UCSD-AML1 (cell line): ENCODE data around the gene OSBPL6.
"Not testable (repeated sequence)": the region's sequence is repeated elsewhere in the genome, so short reads cannot be mapped to it uniquely, and the experiment has no call there.

Source experiments
- DNase-seq: peaks from one replicate; lab custom pipeline; 2025; ENCODE audit not compliant: unreplicated experiment; lab: John Stamatoyannopoulos, UW

The OSBPL6 gene

GRCh38 chr2:178197791-178198190, 3.5 kb downstream of the OSBPL6 start:
- DNase-seq: no peak

GRCh38 chr2:178198441-178198840, 4.1 kb downstream of the OSBPL6 start:
- not testable (repeated sequence) for DNase-seq

GRCh38 chr2:178199334-178199733, 5.0 kb downstream of the OSBPL6 start:
- no peak for DNase-seq

GRCh38 chr2:178200331-178200730, 6.0 kb downstream of the OSBPL6 start:
- no peak for DNase-seq

GRCh38 chr2:178202927-178203326, 8.6 kb downstream of the OSBPL6 start:
- no peak for DNase-seq

- no peak for DNase-seq
Observed at GRCh38 chr2:178204977-178205376, 10.7 kb downstream of the OSBPL6 start.

- no peak for DNase-seq
Observed at GRCh38 chr2:178205853-178206521, 11.7 kb downstream of the OSBPL6 start.

GRCh38 chr2:178208336-178208735, 14.0 kb downstream of the OSBPL6 start:
- no peak for DNase-seq

- no peak for DNase-seq
Observed at GRCh38 chr2:178208817-178209216, 14.5 kb downstream of the OSBPL6 start.

GRCh38 chr2:178211460-178211859, 17.1 kb downstream of the OSBPL6 start:
- DNase-seq: peak; percentile 17

GRCh38 chr2:178211943-178212342, 17.6 kb downstream of the OSBPL6 start:
- DNase-seq: no peak

GRCh38 chr2:178213991-178214390, 19.7 kb downstream of the OSBPL6 start:
- DNase-seq: no peak

GRCh38 chr2:178219247-178219646, 24.9 kb downstream of the OSBPL6 start:
- DNase-seq: no peak

- DNase-seq: no peak
Observed at GRCh38 chr2:178220814-178221213, 26.5 kb downstream of the OSBPL6 start.

GRCh38 chr2:178221556-178221955, 27.2 kb downstream of the OSBPL6 start:
- no peak for DNase-seq

GRCh38 chr2:178223806-178224205, 29.5 kb downstream of the OSBPL6 start:
- DNase-seq: no peak

GRCh38 chr2:178225006-178225805, 30.9 kb downstream of the OSBPL6 start:
- no peak for DNase-seq

GRCh38 chr2:178227187-178227586, 32.9 kb downstream of the OSBPL6 start:
- DNase-seq: no peak

- peak; percentile 59 for DNase-seq
Observed at GRCh38 chr2:178229927-178230326, 35.6 kb downstream of the OSBPL6 start.

- no peak for DNase-seq
Observed at GRCh38 chr2:178230396-178230795, 36.1 kb downstream of the OSBPL6 start.

GRCh38 chr2:178233428-178233827, 39.1 kb downstream of the OSBPL6 start:
- no peak for DNase-seq

GRCh38 chr2:178234648-178235047, 40.3 kb downstream of the OSBPL6 start:
- DNase-seq: no peak
